ENCODE results near the gene SLCO6A1.

The SLCO6A1 gene

DNA sequence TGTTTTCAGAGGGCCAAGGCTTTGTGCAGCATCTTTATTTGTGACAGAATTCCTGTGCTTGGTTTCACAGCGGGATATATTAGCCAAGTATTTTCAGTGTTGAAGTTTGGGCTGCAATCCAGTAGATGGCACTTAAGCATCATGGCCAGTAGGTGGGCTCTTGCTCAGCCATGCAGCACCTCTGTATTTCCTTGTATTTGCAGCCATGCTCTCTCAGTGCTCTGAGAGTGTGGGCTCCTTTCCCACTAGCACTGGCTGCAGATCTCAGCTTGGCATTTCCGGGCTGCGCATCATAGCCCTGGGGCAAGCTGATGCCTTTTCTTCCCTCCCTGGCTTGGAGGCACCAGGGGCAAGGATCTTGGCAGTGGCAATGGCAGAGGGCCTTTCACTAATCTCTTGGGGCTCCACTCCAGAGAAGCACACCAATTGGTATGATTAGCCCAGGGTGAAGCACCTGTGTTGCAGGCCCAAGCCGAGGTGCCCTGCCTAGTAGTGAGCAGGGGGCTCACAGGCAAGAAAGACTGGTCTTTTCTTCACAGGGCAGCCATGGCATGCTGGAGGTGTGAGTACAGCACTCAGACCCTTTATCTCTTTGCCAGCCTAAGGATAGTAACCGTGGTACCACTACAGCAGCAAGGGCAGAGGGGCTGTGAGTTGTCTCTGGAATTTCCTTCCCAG, 48.3 kb downstream of the SLCO6A1 start:
- peak; percentile 16 for DNase-seq

GRCh38 chr5:102433473-102433872, 65.3 kb downstream of the SLCO6A1 start:
- no peak for DNase-seq

- DNase-seq = no peak
These were observed 77.2 kb downstream of the SLCO6A1 start for GRCh38 chr5:102421647-102422046.

GRCh38 chr5:102418531-102418930, 80.3 kb downstream of the SLCO6A1 start:
- DNase-seq = no peak

DNA sequence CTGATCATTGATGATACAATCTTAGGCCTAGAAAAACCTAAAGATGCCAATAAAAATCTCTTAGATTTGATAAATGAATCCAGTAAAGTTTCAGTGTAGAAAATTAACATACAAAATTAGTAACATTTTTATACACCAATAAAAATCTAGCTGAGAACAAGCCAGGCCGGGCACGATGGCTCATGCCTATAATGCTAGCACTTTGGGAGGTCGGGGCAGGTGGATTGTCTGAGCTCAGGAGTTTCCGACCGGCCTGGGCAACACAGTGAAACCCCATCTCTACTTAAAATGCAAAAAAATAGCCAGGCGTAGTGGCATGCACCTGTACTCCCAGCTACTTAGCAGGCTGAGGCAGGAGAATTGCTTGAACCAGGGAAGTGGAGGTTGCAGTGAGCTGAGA, 84.4 kb downstream of the SLCO6A1 start:
- no peak for DNase-seq

- no peak for DNase-seq
These were observed 110.6 kb downstream of the SLCO6A1 start for GRCh38 chr5:102388235-102388634.

GRCh38 chr5:102385365-102385764, 113.4 kb downstream of the SLCO6A1 start:
- no peak for DNase-seq

GRCh38 chr5:102380174-102380573, 118.6 kb downstream of the SLCO6A1 start:
- DNase-seq = no peak

GRCh38 chr5:102375876-102376275, 122.9 kb downstream of the SLCO6A1 start:
- DNase-seq = no peak

- DNase-seq = no peak
These were observed 123.5 kb downstream of the SLCO6A1 start for GRCh38 chr5:102375272-102375671.

GRCh38 chr5:102368392-102368791, 130.4 kb downstream of the SLCO6A1 start:
- DNase-seq = no peak

DNA sequence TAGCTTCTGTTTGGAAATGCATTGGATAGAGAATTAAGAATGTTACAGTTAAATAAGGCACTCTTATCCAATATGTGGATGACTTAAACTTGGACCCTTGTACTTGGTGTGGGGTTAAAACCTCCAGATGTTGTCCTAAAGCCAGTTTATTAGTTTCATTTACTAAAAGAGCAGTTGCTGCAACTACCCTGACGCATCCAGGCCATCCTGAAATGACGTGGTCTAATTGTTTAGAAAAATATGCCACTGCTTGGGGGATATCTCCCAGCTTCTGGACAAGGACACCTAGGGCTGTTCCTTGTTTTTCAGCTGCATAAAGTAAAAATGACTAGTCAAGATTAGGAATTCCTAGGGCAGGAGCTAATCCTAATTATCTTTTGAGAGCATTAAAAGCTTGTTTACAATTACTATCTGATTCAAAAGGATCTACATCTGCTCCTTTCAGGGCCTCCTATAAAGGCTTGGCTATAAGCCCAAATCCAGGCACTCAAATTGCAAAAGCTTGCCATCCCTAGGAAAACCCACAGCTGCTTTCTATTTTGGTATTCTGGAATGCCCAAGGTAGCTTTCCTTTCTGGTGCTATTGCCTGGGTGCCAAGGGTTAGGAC, 157.0 kb downstream of the SLCO6A1 start:
- DNase-seq = no peak

- DNase-seq = no peak
These were observed 174.1 kb downstream of the SLCO6A1 start for GRCh38 chr5:102324714-102325113.
